Choroid plexus epithelial cell (primary cell): Measurements from ENCODE around the gene NR5A2.
A peak's percentile ranks its signal among the peaks of the same experiment; 100 is the strongest.

Source experiments
- DNase-seq: peaks from one replicate; pipeline ENCODE4 v3.0.0-alpha.2; 2010; ENCODE audit warnings: low read depth
- H3K4me3 ChIP-seq: 2 replicates; pipeline ENCODE4 v1.5.1; 2011; ENCODE audit warnings: low read depth, mild to moderate bottlenecking, control low read depth, low read length, moderate library complexity
- CTCF ChIP-seq: conservative IDR thresholded peaks from 2 replicates; pipeline ENCODE4 v1.5.1; 2011; ENCODE audit warnings: low read depth, mild to moderate bottlenecking, control low read depth, inconsistent platforms, low read length, moderate library complexity

NR5A2 gene

GRCh38 chr1:200131551-200132125 is 104.1 kb downstream of the NR5A2 start:
- TF ChIP-seq CTCF = peak; percentile 23
- no peak overlapping the region for H3K4me3 ChIP-seq
- DNase-seq = peak; percentile 26

GRCh38 chr1:200133123-200133522 is 105.6 kb downstream of the NR5A2 start:
- TF ChIP-seq CTCF = no peak
- no peak overlapping the region for H3K4me3 ChIP-seq
- DNase-seq = no peak

GRCh38 chr1:200134116-200134515 is 106.6 kb downstream of the NR5A2 start:
- TF ChIP-seq CTCF = no peak
- no peak for DNase-seq
- H3K4me3 ChIP-seq = no peak overlapping the region

- DNase-seq = no peak
- H3K4me3 ChIP-seq = no peak overlapping the region
- no peak for TF ChIP-seq CTCF
These were observed 108.9 kb downstream of the NR5A2 start for GRCh38 chr1:200136384-200136783.

GRCh38 chr1:200139661-200140250 is 112.2 kb downstream of the NR5A2 start:
- TF ChIP-seq CTCF = peak; percentile 77
- H3K4me3 ChIP-seq = no peak overlapping the region
- peak; percentile 81 for DNase-seq

- TF ChIP-seq CTCF = no peak
- DNase-seq = no peak
These were observed 115.8 kb downstream of the NR5A2 start for GRCh38 chr1:200143347-200143746.

GRCh38 chr1:200146100-200146499 is 118.6 kb downstream of the NR5A2 start:
- TF ChIP-seq CTCF = no peak
- no peak for DNase-seq

More at GRCh38 chr1:200143347-200143746, 115.8 kb downstream of the NR5A2 start:
- H3K4me3 ChIP-seq = no peak overlapping the region

More at GRCh38 chr1:200146100-200146499, 118.6 kb downstream of the NR5A2 start:
- no peak overlapping the region for H3K4me3 ChIP-seq
